ENCODE data around the gene MPZL1. TPM values are rescaled to one million over a fixed set of nuclear protein-coding genes. Genes with fewer than 3 reads are reported as not detected.

Gene MPZL1
- polyA plus RNA-seq, 2 of the 4 experiments (the other 2 are of a cell fraction): 92.6 to 178 TPM

DNA sequence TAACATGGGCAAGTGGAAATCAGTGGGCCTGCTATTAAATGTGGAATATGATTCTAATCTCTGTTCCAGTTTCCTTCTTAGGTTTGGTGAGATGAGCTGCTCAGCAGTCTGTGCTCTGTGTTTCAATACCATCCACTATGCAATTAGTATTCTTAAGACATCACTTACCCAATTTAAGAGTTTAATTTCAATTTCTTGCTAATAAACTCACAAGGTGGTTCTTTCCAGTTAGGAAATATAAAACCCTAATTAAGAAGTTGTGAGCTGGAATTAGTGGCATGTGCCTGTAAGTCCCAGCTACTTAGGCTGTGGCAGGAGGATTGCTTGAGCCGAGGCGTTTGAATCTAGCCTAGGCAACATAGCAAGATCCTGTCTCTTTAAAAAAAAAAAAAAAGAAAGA lies 51.7 kb downstream of the MPZL1 start:
- Histone ChIP-seq H3K4me2 (no peak overlapping the region), H3K27ac (no peak overlapping the region), H3K4me3 (no peak overlapping the region), H3K4me1 (peaks cover 10% of the 10 kb centered on the region; the same call in 2 of the 3 replicates), H3K9me3 (no peaks in the 10 kb centered on the region)
- POLR2A ChIA-PET: no interaction called here
- DNase-seq (ENCODE audit: low read depth in 1 of 2, low spot score in 1 of 2) (no peak), ATAC-seq (no peak), FAIRE-seq (no peak)
- no peak for TF ChIP-seq HOXB5 (CRISPR knock-in tag; IDR thresholded peaks at IDR 0.05)
- TF ChIP-seq RCOR1 (IDR thresholded peaks at IDR 0.05; ENCODE audit: low read depth, low read length): no peak
- TF ChIP-seq RFX5 (IDR thresholded peaks at IDR 0.05): no peak
- no peak for TF ChIP-seq HMGXB4 (CRISPR knock-in tag; IDR thresholded peaks at IDR 0.05; ENCODE audit: borderline replicate concordance)
- no peak for TF ChIP-seq MAZ (IDR thresholded peaks at IDR 0.05; ENCODE audit: borderline replicate concordance, low read depth, low read length)
- no peak for TF ChIP-seq MYC (IDR thresholded peaks at IDR 0.05; ENCODE audit: borderline replicate concordance, low read length)
- TF ChIP-seq SMC3 (IDR thresholded peaks at IDR 0.05): no peak
- no peak for TF ChIP-seq ZC3H11A (IDR thresholded peaks at IDR 0.05)
- no peak for TF ChIP-seq CTCF (IDR thresholded peaks at IDR 0.05)
- no peak for TF ChIP-seq JUNB (IDR thresholded peaks at IDR 0.05)
- TF ChIP-seq, protein P1, sequence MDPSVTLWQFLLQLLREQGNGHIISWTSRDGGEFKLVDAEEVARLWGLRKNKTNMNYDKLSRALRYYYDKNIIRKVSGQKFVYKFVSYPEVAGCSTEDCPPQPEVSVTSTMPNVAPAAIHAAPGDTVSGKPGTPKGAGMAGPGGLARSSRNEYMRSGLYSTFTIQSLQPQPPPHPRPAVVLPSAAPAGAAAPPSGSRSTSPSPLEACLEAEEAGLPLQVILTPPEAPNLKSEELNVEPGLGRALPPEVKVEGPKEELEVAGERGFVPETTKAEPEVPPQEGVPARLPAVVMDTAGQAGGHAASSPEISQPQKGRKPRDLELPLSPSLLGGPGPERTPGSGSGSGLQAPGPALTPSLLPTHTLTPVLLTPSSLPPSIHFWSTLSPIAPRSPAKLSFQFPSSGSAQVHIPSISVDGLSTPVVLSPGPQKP (IDR thresholded peaks at IDR 0.05; ENCODE audit: low read depth, low read length): no peak
- TF ChIP-seq EHF (CRISPR knock-in tag; IDR thresholded peaks at IDR 0.05): no peak
- TF ChIP-seq HDAC2 (IDR thresholded peaks at IDR 0.05): no peak
- no peak for TF ChIP-seq KDM5A (IDR thresholded peaks at IDR 0.05)
- no peak for TF ChIP-seq FOSB (CRISPR knock-in tag; IDR thresholded peaks at IDR 0.05)
- CTCF ChIA-PET: interaction anchor here (1.2 to 2.0 kb wide), 2 partner anchors 17 to 34 kb away, joined by 3 to 6 read pairs; no protein-coding TSS in a partner anchor
- WGBS (ENCODE audit: missing lambda C conversion rate): 93% methylated on average over 2 of the region's 2 CpGs

GRCh38 chr1:167774710-167775109 lies 52.9 kb downstream of the MPZL1 start:
- POLR2A ChIA-PET: no interaction called here
- peaks cover 10% of the 10 kb centered on the region; the same call in 2 of the 3 replicates for H3K4me1 ChIP-seq
- no peaks in the 10 kb centered on the region for H3K9me3 ChIP-seq
- no peak for TF ChIP-seq HOXB5 (CRISPR knock-in tag; IDR thresholded peaks at IDR 0.05)
- H3K4me2 ChIP-seq: no peak overlapping the region
- peak in 1 of 2 experiments; percentile 5 for DNase-seq (ENCODE audit: low read depth in 1 of 2, low spot score in 1 of 2)
- no peak overlapping the region for H3K27ac ChIP-seq
- FAIRE-seq: peak; percentile 67
- CTCF ChIA-PET: interaction anchor here (0.7 to 2.0 kb wide), 2 partner anchors 11 to 16 kb away, joined by 3 to 6 read pairs; no protein-coding TSS in a partner anchor
- ATAC-seq: no peak
- H3K4me3 ChIP-seq: no peak overlapping the region

- CTCF ChIA-PET: interaction anchor here (0.7 to 2.0 kb wide), 2 partner anchors 11 to 16 kb away, joined by 3 to 6 read pairs; no protein-coding TSS in a partner anchor
Observed at GRCh38 chr1:167775178-167775577, 53.4 kb downstream of the MPZL1 start.

More at GRCh38 chr1:167775178-167775577, 53.4 kb downstream of the MPZL1 start:
- H3K4me3 ChIP-seq: no peak overlapping the region
- WGBS (ENCODE audit: missing lambda C conversion rate): 51% methylated on average over 2 of the region's 2 CpGs
- peaks cover 10% of the 10 kb centered on the region; the same call in 2 of the 3 replicates for H3K4me1 ChIP-seq
- no peak overlapping the region for H3K4me2 ChIP-seq
- ATAC-seq (no peak), FAIRE-seq (no peak), DNase-seq (ENCODE audit: low read depth in 1 of 2, low spot score in 1 of 2) (no peak)
- no peak overlapping the region for H3K27ac ChIP-seq
- POLR2A ChIA-PET: no interaction called here
- H3K9me3 ChIP-seq: no peaks in the 10 kb centered on the region
- TF ChIP-seq, protein P2, sequence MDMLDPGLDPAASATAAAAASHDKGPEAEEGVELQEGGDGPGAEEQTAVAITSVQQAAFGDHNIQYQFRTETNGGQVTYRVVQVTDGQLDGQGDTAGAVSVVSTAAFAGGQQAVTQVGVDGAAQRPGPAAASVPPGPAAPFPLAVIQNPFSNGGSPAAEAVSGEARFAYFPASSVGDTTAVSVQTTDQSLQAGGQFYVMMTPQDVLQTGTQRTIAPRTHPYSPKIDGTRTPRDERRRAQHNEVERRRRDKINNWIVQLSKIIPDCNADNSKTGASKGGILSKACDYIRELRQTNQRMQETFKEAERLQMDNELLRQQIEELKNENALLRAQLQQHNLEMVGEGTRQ (IDR thresholded peaks at IDR 0.05): no peak
- TF ChIP-seq PHF8 (IDR thresholded peaks at IDR 0.05; ENCODE audit: borderline replicate concordance, low read depth) (no peak), CHD4 (IDR thresholded peaks at IDR 0.05; ENCODE audit: borderline replicate concordance) (no peak), EHMT2 (IDR thresholded peaks at IDR 0.05; ENCODE audit: low read depth) (no peak), ZFP36 (IDR thresholded peaks at IDR 0.05; ENCODE audit: borderline replicate concordance, partially characterized antibody) (no peak), KDM5A (IDR thresholded peaks at IDR 0.05) (no peak), HOXB5 (CRISPR knock-in tag; IDR thresholded peaks at IDR 0.05) (no peak), SMC3 (IDR thresholded peaks at IDR 0.05) (no peak), RARB (CRISPR knock-in tag; IDR thresholded peaks at IDR 0.05) (no peak), TFCP2L1 (CRISPR knock-in tag; IDR thresholded peaks at IDR 0.05) (no peak), NPAS2 (CRISPR knock-in tag; IDR thresholded peaks at IDR 0.05; ENCODE audit: borderline replicate concordance) (no peak), JUN (IDR thresholded peaks at IDR 0.05) (no peak), ZC3H11A (IDR thresholded peaks at IDR 0.05) (no peak), POLR2AphosphoS2 (conservative IDR thresholded peaks at IDR 0.05; ENCODE audit: low read length) (no peak), ZNF302 (CRISPR knock-in tag; IDR thresholded peaks at IDR 0.05) (no peak)

All from A549 (cell line).